Natural killer cell treated with Interleukin-12 subunit alpha and Interleukin-12 subunit beta and Interleukin-15 and Interleukin-18, amount 100 ng/mL, for 72 hours (primary cell): ENCODE results near the gene SLC16A8. TPM values are rescaled to one million over a fixed set of nuclear protein-coding genes. Genes with fewer than 3 reads are reported as not detected.

Source experiments
- ATAC-seq, 2 donors: fragments of 150-1000 bp; cut with Tn5 transposase in 1 of 2; sonication (Bioruptor Pico), chemical (Tn5 transposase) in 1 of 2; 2 replicates each; pipeline ENCODE4 v1.10.0; 2021
- DNase-seq: peaks from one replicate; pipeline ENCODE4 v3.0.0; 2022; ENCODE audit warnings: low spot score
- H3K27ac Mint-ChIP-seq, 2 donors: 1 replicate in 1 of 2; 2 replicates in 1 of 2; pipeline ENCODE4 v1.8.0; 2022; ENCODE audit warnings: mixed read lengths in 2 of 2, mild to moderate bottlenecking in 1 of 2, moderate library complexity in 1 of 2
- H3K27me3 Mint-ChIP-seq, 2 donors: 1 replicate in 1 of 2; 2 replicates in 1 of 2; pipeline ENCODE4 v1.8.0; 2022; ENCODE audit warnings: mixed read lengths in 2 of 2
- H3K36me3 Mint-ChIP-seq: one replicate; pipeline ENCODE4 v1.8.0; 2022; ENCODE audit warnings: mixed read lengths
- H3K4me1 Mint-ChIP-seq, 2 donors: 1 replicate in 1 of 2; 2 replicates in 1 of 2; pipeline ENCODE4 v1.8.0; 2022; ENCODE audit warnings: low read depth in 2 of 2, mixed read lengths in 2 of 2, mild to moderate bottlenecking in 1 of 2
- H3K4me3 Mint-ChIP-seq: one replicate; pipeline ENCODE4 v1.8.0; 2022; ENCODE audit warnings: mixed read lengths
- H3K9me3 Mint-ChIP-seq: 2 replicates; pipeline ENCODE4 v1.8.0; 2022; ENCODE audit warnings: mixed read lengths
- total RNA-seq, 2 donors: library from RNA; stranded (reverse); gene quantifications; one replicate each; pipeline ENCODE4 v1.2.3, GENCODE V29; 2022

The SLC16A8 gene
- total RNA-seq, 2 donors from 2014 or later = 0.50 TPM; not detected in 1

- no peaks in the 10 kb centered on the region for H3K9me3 Mint-ChIP-seq
- H3K4me1 Mint-ChIP-seq = no peaks in the 10 kb centered on the region
- no peak overlapping the region for H3K4me3 Mint-ChIP-seq
- no peaks in the 10 kb centered on the region for H3K27me3 Mint-ChIP-seq
- no peak overlapping the region for H3K27ac Mint-ChIP-seq
- H3K36me3 Mint-ChIP-seq = peaks cover 2% of the 10 kb centered on the region
- no peak for ATAC-seq
- no peak for DNase-seq
Measured at GRCh38 chr22:38067761-38068360, 16.1 kb downstream of the SLC16A8 start.

- ATAC-seq (no peak), DNase-seq (no peak)
- no peaks in the 10 kb centered on the region for H3K9me3 Mint-ChIP-seq
- peaks cover 0 to 3% of the 10 kb centered on the region in 2 donors for H3K4me1 Mint-ChIP-seq
- no peaks in the 10 kb centered on the region for H3K27me3 Mint-ChIP-seq
- peaks cover 6% of the 10 kb centered on the region for H3K36me3 Mint-ChIP-seq
- no peak overlapping the region for H3K4me3 Mint-ChIP-seq
- H3K27ac Mint-ChIP-seq = no peak overlapping the region
Measured at GRCh38 chr22:38067028-38067415, 17.0 kb downstream of the SLC16A8 start.

GRCh38 chr22:38066381-38067027 is 17.5 kb downstream of the SLC16A8 start:
- peaks cover 0 to 3% of the 10 kb centered on the region in 2 donors for H3K4me1 Mint-ChIP-seq
- H3K36me3 Mint-ChIP-seq = peaks cover 6% of the 10 kb centered on the region
- no peak for ATAC-seq
- H3K27me3 Mint-ChIP-seq = no peaks in the 10 kb centered on the region
- H3K27ac Mint-ChIP-seq = no peak overlapping the region
- DNase-seq = no peak
- no peaks in the 10 kb centered on the region for H3K9me3 Mint-ChIP-seq
- H3K4me3 Mint-ChIP-seq = no peak overlapping the region

- Mint-ChIP-seq H3K36me3 (peaks cover 6% of the 10 kb centered on the region), H3K9me3 (no peaks in the 10 kb centered on the region), H3K27me3 (no peaks in the 10 kb centered on the region), H3K4me3 (no peak overlapping the region), H3K4me1 (peaks cover 0 to 3% of the 10 kb centered on the region in 2 donors), H3K27ac (no peak overlapping the region)
- peak in 1 of 2 donors; percentile 21 for ATAC-seq
- no peak for DNase-seq
Measured at GRCh38 chr22:38065539-38065938, 18.4 kb downstream of the SLC16A8 start.

- Mint-ChIP-seq H3K4me1 (peaks cover 6 to 11% of the 10 kb centered on the region in 2 donors), H3K27ac (no peak overlapping the region), H3K27me3 (no peaks in the 10 kb centered on the region), H3K9me3 (no peaks in the 10 kb centered on the region), H3K4me3 (no peak overlapping the region), H3K36me3 (peaks cover 6% of the 10 kb centered on the region)
- no peak for DNase-seq
- ATAC-seq = no peak
Measured at GRCh38 chr22:38062791-38063190, 21.2 kb downstream of the SLC16A8 start.

- H3K9me3 Mint-ChIP-seq = no peaks in the 10 kb centered on the region
- peak; percentile 85 to 90 for ATAC-seq
- no peaks in the 10 kb centered on the region for H3K36me3 Mint-ChIP-seq
- peak within 1 kb of the TSS; percentile 91 to 95 for H3K27ac Mint-ChIP-seq
- no peaks in the 10 kb centered on the region for H3K27me3 Mint-ChIP-seq
- H3K4me3 Mint-ChIP-seq = peak within 1 kb of the TSS; percentile 92
- peaks cover 16 to 20% of the 10 kb centered on the region in 2 donors for H3K4me1 Mint-ChIP-seq
- DNase-seq = peak; percentile 82
Measured at GRCh38 chr22:38056969-38057891, 26.8 kb downstream of the SLC16A8 start, which contains the start of gene PICK1. Gene PICK1 (plus strand): TSS chr22:38057404. CDS start chr22:38057810, 406 bp downstream.

GRCh38 chr22:38051900-38052862 is 31.8 kb downstream of the SLC16A8 start:
- no peak overlapping the region for H3K4me3 Mint-ChIP-seq
- ATAC-seq = peak; percentile 78 to 84

GRCh38 chr22:38051261-38051660 is 32.7 kb downstream of the SLC16A8 start:
- Mint-ChIP-seq H3K27ac (no peak overlapping the region), H3K9me3 (no peaks in the 10 kb centered on the region), H3K27me3 (no peaks in the 10 kb centered on the region), H3K4me1 (peaks cover 0 to 4% of the 10 kb centered on the region in 2 donors), H3K4me3 (no peak overlapping the region), H3K36me3 (no peaks in the 10 kb centered on the region)
- no peak for DNase-seq
- no peak for ATAC-seq

More at GRCh38 chr22:38051900-38052862, 31.8 kb downstream of the SLC16A8 start:
- peak; percentile 78 for DNase-seq
- Mint-ChIP-seq H3K36me3 (no peaks in the 10 kb centered on the region), H3K4me1 (peaks cover 7 to 10% of the 10 kb centered on the region in 2 donors), H3K27me3 (no peaks in the 10 kb centered on the region), H3K27ac (no peak overlapping the region), H3K9me3 (no peaks in the 10 kb centered on the region)

- Mint-ChIP-seq H3K27me3 (no peaks in the 10 kb centered on the region), H3K9me3 (no peaks in the 10 kb centered on the region), H3K4me3 (no peak overlapping the region), H3K27ac (no peak overlapping the region), H3K36me3 (no peaks in the 10 kb centered on the region), H3K4me1 (peaks cover 0 to 4% of the 10 kb centered on the region in 2 donors)
- no peak for ATAC-seq
- no peak for DNase-seq
Measured at GRCh38 chr22:38050720-38051119, 33.3 kb downstream of the SLC16A8 start.

GRCh38 chr22:38049812-38050619 is 34.0 kb downstream of the SLC16A8 start:
- H3K27ac Mint-ChIP-seq = no peak overlapping the region
- DNase-seq (no peak), ATAC-seq (no peak)
- no peak overlapping the region for H3K4me3 Mint-ChIP-seq
- peaks cover 0 to 4% of the 10 kb centered on the region in 2 donors for H3K4me1 Mint-ChIP-seq
- no peaks in the 10 kb centered on the region for H3K9me3 Mint-ChIP-seq
- no peaks in the 10 kb centered on the region for H3K36me3 Mint-ChIP-seq
- no peaks in the 10 kb centered on the region for H3K27me3 Mint-ChIP-seq

GRCh38 chr22:38046070-38046748 is 37.8 kb downstream of the SLC16A8 start:
- ATAC-seq (no peak), DNase-seq (no peak)
- Mint-ChIP-seq H3K27me3 (no peaks in the 10 kb centered on the region), H3K36me3 (no peaks in the 10 kb centered on the region), H3K4me3 (no peak overlapping the region), H3K9me3 (no peaks in the 10 kb centered on the region), H3K27ac (no peak overlapping the region), H3K4me1 (peaks cover 7 to 10% of the 10 kb centered on the region in 2 donors)
